Measurements from ENCODE around the gene YWHAG. TPM values are rescaled to one million over a fixed set of nuclear protein-coding genes. Genes with fewer than 3 reads are reported as not detected.
A peak's percentile ranks its signal among the peaks of the same experiment; 100 is the strongest.
"Not testable (repeated sequence)": the region's sequence is repeated elsewhere in the genome, so short reads cannot be mapped to it uniquely, and the experiment has no call there.

The YWHAG gene
- total and polyA plus RNA-seq, 8 donors, result 15.7 to 55.7 (median 33.9) TPM

- FAIRE-seq (no peak), DNase-seq (peak in 4 of 6 donors; percentile 78 to 85 (median 82)), ATAC-seq (peak in 3 of 4 donors; percentile 2 to 26 (median 14))
- intact Hi-C loops (cut with DNase I), result no loop called here
- H3K36me3 ChIP-seq, result no peaks in the 10 kb centered on the region
- TF ChIP-seq, protein P1, sequence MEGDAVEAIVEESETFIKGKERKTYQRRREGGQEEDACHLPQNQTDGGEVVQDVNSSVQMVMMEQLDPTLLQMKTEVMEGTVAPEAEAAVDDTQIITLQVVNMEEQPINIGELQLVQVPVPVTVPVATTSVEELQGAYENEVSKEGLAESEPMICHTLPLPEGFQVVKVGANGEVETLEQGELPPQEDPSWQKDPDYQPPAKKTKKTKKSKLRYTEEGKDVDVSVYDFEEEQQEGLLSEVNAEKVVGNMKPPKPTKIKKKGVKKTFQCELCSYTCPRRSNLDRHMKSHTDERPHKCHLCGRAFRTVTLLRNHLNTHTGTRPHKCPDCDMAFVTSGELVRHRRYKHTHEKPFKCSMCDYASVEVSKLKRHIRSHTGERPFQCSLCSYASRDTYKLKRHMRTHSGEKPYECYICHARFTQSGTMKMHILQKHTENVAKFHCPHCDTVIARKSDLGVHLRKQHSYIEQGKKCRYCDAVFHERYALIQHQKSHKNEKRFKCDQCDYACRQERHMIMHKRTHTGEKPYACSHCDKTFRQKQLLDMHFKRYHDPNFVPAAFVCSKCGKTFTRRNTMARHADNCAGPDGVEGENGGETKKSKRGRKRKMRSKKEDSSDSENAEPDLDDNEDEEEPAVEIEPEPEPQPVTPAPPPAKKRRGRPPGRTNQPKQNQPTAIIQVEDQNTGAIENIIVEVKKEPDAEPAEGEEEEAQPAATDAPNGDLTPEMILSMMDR (IDR thresholded peaks at IDR 0.05), result no peak
- H3K27me3 ChIP-seq, result no peaks in the 10 kb centered on the region
- WGBS, 2 donors, result 73 to 77% methylated on average over 7 of the region's 7 CpGs
- peak overlapping the region; percentile 17 to 100 (median 62) for H3K27ac ChIP-seq
- no peak overlapping the region for H3K4me3 ChIP-seq
- H3K9me3 ChIP-seq, result no peaks in the 10 kb centered on the region
- peaks cover 21 to 38% (median 28%) of the 10 kb centered on the region in 3 donors for H3K4me1 ChIP-seq
Measured at GRCh38 chr7:76300166-76300731, 58.5 kb downstream of the YWHAG start.

- peaks cover 15 to 47% (median 39%) of the 10 kb centered on the region in 3 donors for H3K4me1 ChIP-seq
- no peak for FAIRE-seq
Measured at GRCh38 chr7:76296743-76297740, 61.7 kb downstream of the YWHAG start.

DNA sequence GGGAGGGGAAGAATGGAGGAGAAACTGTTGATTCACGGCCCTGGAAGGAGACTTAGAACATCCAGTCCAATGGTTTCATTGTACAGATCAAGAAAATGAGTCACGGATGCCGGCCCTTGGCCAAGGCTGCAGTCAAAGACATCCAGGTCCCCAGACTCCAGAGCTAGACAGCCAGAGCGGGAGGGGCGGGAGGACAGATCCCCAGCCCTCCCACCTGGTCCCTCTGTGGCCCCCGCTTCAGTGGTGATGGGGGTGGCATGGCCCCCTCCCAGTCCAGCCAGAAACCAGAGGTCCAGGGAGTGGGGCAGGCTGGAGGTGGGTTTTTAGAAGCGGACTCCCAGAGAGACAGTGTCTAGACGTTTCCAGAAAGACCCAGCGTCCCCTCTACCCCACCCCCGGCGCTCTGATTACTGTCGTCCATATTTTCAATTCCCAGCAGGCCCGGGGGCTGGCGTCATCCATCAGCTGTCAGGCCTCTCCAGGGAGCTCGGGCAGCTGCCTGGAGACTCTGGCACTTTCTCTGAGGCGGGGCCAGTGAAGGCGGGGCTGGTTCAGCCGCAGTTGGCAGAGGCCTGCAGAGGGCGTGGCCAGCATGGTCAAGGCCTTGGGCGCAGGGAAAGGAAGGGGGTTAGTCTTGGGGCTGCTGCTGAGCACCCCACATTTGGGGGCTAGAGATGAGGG is 64.3 kb downstream of the YWHAG start:
- Histone ChIP-seq H3K27ac (peak overlapping the region; percentile 89 to 99 (median 94)), H3K36me3 (no peaks in the 10 kb centered on the region), H3K27me3 (no peaks in the 10 kb centered on the region), H3K4me3 (peak overlapping the region in 2 of 4 donors; percentile 28 to 31), H3K4me1 (peaks cover 17 to 45% (median 24%) of the 10 kb centered on the region in 3 donors), H3K9me3 (no peaks in the 10 kb centered on the region)
- no peak for FAIRE-seq
- 10 to 14% methylated on average over 19 to 20 of the region's 20 CpGs for WGBS, 2 donors
- intact Hi-C loops (cut with DNase I), result no loop called here
- peak; percentile 95 to 99 (median 98) for DNase-seq
- ATAC-seq, result peak; percentile 82 to 90 (median 83)
- TF ChIP-seq, protein P1 (IDR thresholded peaks at IDR 0.05), result no peak

More at GRCh38 chr7:76296743-76297740, 61.7 kb downstream of the YWHAG start:
- intact Hi-C loops (cut with DNase I), result no loop called here
- Histone ChIP-seq H3K27ac (peak overlapping the region; percentile 71 to 99 (median 88)), H3K27me3 (no peaks in the 10 kb centered on the region), H3K9me3 (no peaks in the 10 kb centered on the region), H3K4me3 (no peak overlapping the region), H3K36me3 (no peaks in the 10 kb centered on the region)
- WGBS, 2 donors, result 46 to 47% methylated on average over 22 of the region's 22 CpGs
- ATAC-seq (peak; percentile 30 to 62 (median 58)), DNase-seq (peak; percentile 77 to 90 (median 84))
- TF ChIP-seq, protein P1 (IDR thresholded peaks at IDR 0.05), result no peak

DNA sequence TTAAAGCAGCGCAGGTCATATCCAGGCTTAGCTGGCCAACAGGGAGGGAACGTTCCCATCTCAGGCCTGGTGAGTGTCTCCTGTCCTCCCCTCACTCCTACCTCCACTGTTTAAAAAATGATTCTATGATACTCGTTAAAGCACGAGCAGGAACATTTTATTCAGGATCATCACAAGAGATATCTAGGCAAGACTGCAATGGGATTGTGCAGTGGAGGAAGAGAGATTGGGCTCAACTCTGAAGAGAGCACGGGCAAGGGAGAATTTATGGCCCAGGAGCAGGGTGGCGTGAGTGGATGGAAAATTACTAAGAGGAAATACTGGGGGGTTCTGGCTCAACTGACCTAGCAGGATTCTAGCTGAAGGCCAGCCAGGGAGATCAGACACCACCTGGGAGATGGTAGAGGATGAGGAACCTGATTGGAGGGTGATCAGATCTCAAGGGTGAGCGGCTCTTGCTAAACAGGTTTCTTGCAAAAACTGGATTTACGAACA is 65.3 kb downstream of the YWHAG start:
- Histone ChIP-seq H3K36me3 (no peaks in the 10 kb centered on the region), H3K9me3 (no peaks in the 10 kb centered on the region), H3K27me3 (no peaks in the 10 kb centered on the region), H3K27ac (peak overlapping the region in 2 of 4 donors; percentile 99), H3K4me3 (no peak overlapping the region), H3K4me1 (peaks cover 17 to 45% (median 24%) of the 10 kb centered on the region in 3 donors)
- ATAC-seq, result no peak
- WGBS, 2 donors, result 77 to 87% methylated on average over 8 of the region's 8 CpGs
- DNase-seq, result peak in 1 of 6 donors; percentile 18
- TF ChIP-seq, protein P1 (IDR thresholded peaks at IDR 0.05), result no peak
- intact Hi-C loops (cut with DNase I), result no loop called here
- no peak for FAIRE-seq

DNA sequence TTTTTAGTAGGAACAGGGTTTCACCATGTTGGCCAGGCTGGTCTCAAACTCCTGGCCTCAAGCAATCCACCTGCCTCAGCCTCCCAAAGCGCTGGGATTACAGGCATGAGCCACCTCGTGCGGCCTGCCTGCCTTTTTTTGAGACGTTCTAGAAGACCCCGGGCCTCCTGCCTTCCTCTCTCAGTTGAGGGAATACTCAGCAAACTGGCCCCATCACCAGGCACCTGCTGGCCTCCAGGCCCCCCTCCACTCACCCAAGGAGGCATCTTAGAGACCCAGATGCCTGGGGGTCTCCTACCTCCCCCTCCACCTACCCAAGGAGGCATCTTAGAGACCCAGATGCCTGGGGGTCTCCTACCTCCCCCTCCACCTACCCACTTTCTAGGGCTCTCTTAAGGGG is 65.9 kb downstream of the YWHAG start:
- intact Hi-C loops (cut with DNase I); H3K27me3 ChIP-seq; ATAC-seq; H3K4me3 ChIP-seq; FAIRE-seq; H3K9me3 ChIP-seq; H3K36me3 ChIP-seq: not testable (repeated sequence)
- DNase-seq, result peak in 1 of 6 donors; percentile 11
- Histone ChIP-seq H3K27ac (peak overlapping the region in 2 of 4 donors; percentile 99), H3K4me1 (peaks cover 17 to 45% (median 24%) of the 10 kb centered on the region in 3 donors)
- 66 to 90% methylated on average over 5 of the region's 5 CpGs for WGBS, 2 donors

Data from pancreas (tissue), 10 donors.